H9 (cell line): ENCODE data around the gene ECHDC3. TPM values are rescaled to one million over a fixed set of nuclear protein-coding genes. Genes with fewer than 3 reads are reported as not detected.

ENCODE experiments used
- DNase-seq: peaks from one replicate; pipeline ENCODE4 v3.0.0-alpha.2; 2017
- H2AFZ ChIP-seq: one replicate; pipeline ENCODE4 v1.6.1; 2013; ENCODE audit warnings: mild to moderate bottlenecking, low read length, control low read depth, moderate library complexity
- H2AK5ac ChIP-seq: 2 replicates; pipeline ENCODE4 v1.6.1; 2013; ENCODE audit warnings: low read length, control low read depth, mixed read lengths; ENCODE audit not compliant: insufficient read length
- H2BK120ac ChIP-seq: one replicate; pipeline ENCODE4 v1.6.1; 2013; ENCODE audit warnings: low read depth, mild to moderate bottlenecking, low read length, control low read depth, inconsistent platforms; ENCODE audit not compliant: poor library complexity, severe bottlenecking
- H2BK12ac ChIP-seq: 2 replicates; pipeline ENCODE4 v1.6.1; 2013; ENCODE audit warnings: low read length, control low read depth, mixed read lengths, low read depth; ENCODE audit not compliant: insufficient read length
- H2BK15ac ChIP-seq: 2 replicates; pipeline ENCODE4 v1.6.1; 2013; ENCODE audit warnings: low read depth, low read length, control low read depth
- H2BK20ac ChIP-seq: one replicate; pipeline ENCODE4 v1.6.1; 2013; ENCODE audit warnings: low read depth, mild to moderate bottlenecking, low read length, control low read depth, inconsistent platforms; ENCODE audit not compliant: poor library complexity, severe bottlenecking
- H2BK5ac ChIP-seq: 2 replicates; pipeline ENCODE4 v1.6.1; 2013; ENCODE audit warnings: low read length, control low read depth, mixed read lengths; ENCODE audit not compliant: insufficient read length
- H3K14ac ChIP-seq: 2 replicates; pipeline ENCODE4 v1.6.1; 2013; ENCODE audit warnings: low read length, control low read depth; ENCODE audit not compliant: insufficient read depth
- H3K18ac ChIP-seq: 2 replicates; pipeline ENCODE4 v1.6.1; 2013; ENCODE audit warnings: low read depth, mild to moderate bottlenecking, mixed read lengths, low read length, control low read depth; ENCODE audit not compliant: insufficient read length
- H3K23ac ChIP-seq: 2 replicates; pipeline ENCODE4 v1.6.1; 2013; ENCODE audit warnings: low read length, control low read depth, mixed read lengths, low read depth; ENCODE audit not compliant: insufficient read length
- H3K23me2 ChIP-seq: 2 replicates; pipeline ENCODE4 v1.6.1; 2013; ENCODE audit warnings: low read depth, mild to moderate bottlenecking, mixed read lengths, low read length, control low read depth; ENCODE audit not compliant: insufficient read length, poor library complexity, severe bottlenecking
- H3K27ac ChIP-seq: 2 replicates; pipeline ENCODE4 v1.5.1; 2013; ENCODE audit warnings: low read length, control low read depth, mixed read lengths, low read depth; ENCODE audit not compliant: insufficient read length
- H3K27me3 ChIP-seq: 2 replicates; pipeline ENCODE4 v1.6.1; 2013; ENCODE audit warnings: low read length, control low read depth, inconsistent platforms; ENCODE audit not compliant: insufficient read depth
- H3K4ac ChIP-seq: 2 replicates; pipeline ENCODE4 v1.6.1; 2013; ENCODE audit warnings: low read depth, mild to moderate bottlenecking, control low read depth, inconsistent platforms, low read length, moderate library complexity
- H3K4me1 ChIP-seq: 2 replicates; pipeline ENCODE4 v1.6.1; 2013; ENCODE audit warnings: low read length, control low read depth, inconsistent platforms; ENCODE audit not compliant: insufficient read depth
- H3K4me2 ChIP-seq: 2 replicates; pipeline ENCODE4 v1.6.1; 2013; ENCODE audit warnings: low read length, control low read depth, mixed read lengths; ENCODE audit not compliant: insufficient read length, insufficient read depth
- H3K56ac ChIP-seq: 2 replicates; pipeline ENCODE4 v1.6.1; 2013; ENCODE audit warnings: low read depth, mild to moderate bottlenecking, mixed read lengths, low read length, control low read depth; ENCODE audit not compliant: insufficient read length
- H3K79me1 ChIP-seq: 2 replicates; pipeline ENCODE4 v1.6.1; 2013; ENCODE audit warnings: low read depth, mild to moderate bottlenecking, moderate library complexity, low read length, control low read depth, inconsistent platforms; ENCODE audit not compliant: insufficient read depth, poor library complexity, severe bottlenecking
- H3K79me2 ChIP-seq: 2 replicates; pipeline ENCODE4 v1.6.1; 2013; ENCODE audit warnings: low read length, control low read depth, inconsistent platforms; ENCODE audit not compliant: insufficient read depth
- H3K9ac ChIP-seq: 2 replicates; pipeline ENCODE4 v1.6.1; 2013; ENCODE audit warnings: low read length, control low read depth, mixed read lengths; ENCODE audit not compliant: insufficient read length; ENCODE audit errors: extremely low read depth
- H3K9me3 ChIP-seq: one replicate; pipeline ENCODE4 v1.6.1; 2013; ENCODE audit warnings: low read depth, low read length, inconsistent platforms; ENCODE audit not compliant: control insufficient read depth
- H3T11ph ChIP-seq: one replicate; pipeline ENCODE4 v1.6.1; 2013; ENCODE audit warnings: mild to moderate bottlenecking, low read length, control low read depth, inconsistent platforms
- H4K20me1 ChIP-seq: one replicate; pipeline ENCODE4 v1.6.1; 2013; ENCODE audit not compliant: control insufficient read depth, insufficient read length, insufficient read depth
- H4K5ac ChIP-seq: 2 replicates; pipeline ENCODE4 v1.6.1; 2013; ENCODE audit warnings: low read depth, mild to moderate bottlenecking, mixed read lengths, low read length, control low read depth; ENCODE audit not compliant: insufficient read length
- H4K8ac ChIP-seq: replicated peaks from 2 replicates; pipeline ENCODE4 v1.6.1; 2013; ENCODE audit warnings: low read length, control low read depth, mixed read lengths, low read depth; ENCODE audit not compliant: insufficient read length
- H4K91ac ChIP-seq: 2 replicates; pipeline ENCODE4 v1.6.1; 2013; ENCODE audit warnings: low read depth, mild to moderate bottlenecking, moderate library complexity, mixed read lengths, low read length, control low read depth; ENCODE audit not compliant: insufficient read length
- H3K27ac Mint-ChIP-seq, 3 experiments: 2 replicates in 2 of 3; 3 replicates in 1 of 3; pipeline ENCODE4 v1.8.0; 2020 to 2021; ENCODE audit warnings: mixed read lengths in 3 of 3, mild to moderate bottlenecking in 1 of 3, moderate library complexity in 1 of 3
- H3K27me3 Mint-ChIP-seq: 2 replicates; pipeline ENCODE4 v1.8.0; 2021; ENCODE audit warnings: low read depth, mild to moderate bottlenecking, moderate library complexity, mixed read lengths
- H3K36me3 Mint-ChIP-seq, 3 experiments: 2 replicates in 2 of 3; 3 replicates in 1 of 3; pipeline ENCODE4 v1.8.0; 2020 to 2021; ENCODE audit warnings: low read depth in 3 of 3, mixed read lengths in 3 of 3; ENCODE audit not compliant: insufficient read depth in 1 of 3
- H3K4me1 Mint-ChIP-seq, 2 experiments: 2 replicates each; pipeline ENCODE4 v1.8.0; 2020; ENCODE audit warnings: mixed read lengths in 2 of 2
- H3K4me3 Mint-ChIP-seq, 2 experiments: 2 replicates in 1 of 2; 3 replicates in 1 of 2; pipeline ENCODE4 v1.8.0; 2020 to 2021; ENCODE audit warnings: mild to moderate bottlenecking in 2 of 2, mixed read lengths in 2 of 2, moderate library complexity in 1 of 2
- H3K9me3 Mint-ChIP-seq, 2 experiments: 2 replicates in 1 of 2; 3 replicates in 1 of 2; pipeline ENCODE4 v1.8.0; 2020; ENCODE audit warnings: mild to moderate bottlenecking in 2 of 2, mixed read lengths in 2 of 2, moderate library complexity in 1 of 2
- WGBS: extraction: QIAGEN DNeasy Blood & Tissue Kit; methylation state at CpG from one replicate; pipeline ENCODE4 v1.1.7; 2013; ENCODE audit warnings: missing lambda C conversion rate, low lambda C conversion rate, mixed read lengths; ENCODE audit not compliant: insufficient read length; ENCODE audit errors: extremely low coverage; 5-methylcytosine and 5-hydroxymethylcytosine counted together
- total RNA-seq: library from RNA; stranded (reverse); gene quantifications from 2 replicates; pipeline ENCODE4 v1.2.1, GENCODE V29; 2021
- TF ChIP-seq, protein P1 (sequence below): fragments of 200-600 bp; sonication (generic); conservative IDR thresholded peaks from 3 replicates; pipeline ENCODE4 v1.8.0; 2021; ENCODE audit warnings: antibody characterized with exemption, mild to moderate bottlenecking

ECHDC3 gene
- total RNA-seq, 1 experiment from 2014 or later: 9.3 TPM

DNA sequence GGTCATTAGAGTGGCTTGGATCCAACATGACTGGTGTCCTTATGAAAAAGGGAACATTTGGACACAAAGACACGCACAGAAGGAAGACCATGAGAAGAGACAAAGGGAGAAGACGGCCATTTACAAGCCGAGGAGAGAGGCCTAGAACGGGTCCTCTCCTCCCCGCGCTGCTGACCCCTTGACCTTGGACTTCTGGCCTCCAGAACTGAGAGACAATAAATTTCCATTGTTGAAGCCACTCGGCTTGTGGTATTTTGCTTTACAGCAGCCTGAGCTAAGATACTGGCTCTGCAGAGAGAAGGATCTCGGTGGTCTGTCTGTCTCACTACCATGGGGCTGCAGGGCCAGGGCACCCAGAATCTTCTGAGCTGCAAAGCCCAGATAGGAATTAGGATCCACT lies 38.1 kb upstream of the ECHDC3 start:
- H3K79me2 ChIP-seq: no peaks in the 10 kb centered on the region
- Mint-ChIP-seq H3K9me3 (peaks cover 0 to 2% of the 10 kb centered on the region in 2 experiments; a peak in 2 of 5 replicates), H3K27me3 (no peaks in the 10 kb centered on the region; the same call in 1 of the 2 replicates), H3K4me3 (no peak overlapping the region), H3K36me3 (peaks cover 0 to 3% (median 0%) of the 10 kb centered on the region in 3 experiments; a peak in 1 of 7 replicates), H3K4me1 (peaks cover 0 to 4% of the 10 kb centered on the region in 2 experiments; a peak in 2 of 4 replicates), H3K27ac (no peak overlapping the region)
- H2BK20ac ChIP-seq: no peak overlapping the region
- H3K4me2 ChIP-seq: no peak overlapping the region
- H3K4ac ChIP-seq: no peak overlapping the region
- H3K23me2 ChIP-seq: no peaks in the 10 kb centered on the region
- no peak overlapping the region for H3K18ac ChIP-seq
- H4K5ac ChIP-seq: no peak overlapping the region
- H3K56ac ChIP-seq: no peak overlapping the region
- H3K9me3 ChIP-seq: no peaks in the 10 kb centered on the region
- TF ChIP-seq, protein P1, sequence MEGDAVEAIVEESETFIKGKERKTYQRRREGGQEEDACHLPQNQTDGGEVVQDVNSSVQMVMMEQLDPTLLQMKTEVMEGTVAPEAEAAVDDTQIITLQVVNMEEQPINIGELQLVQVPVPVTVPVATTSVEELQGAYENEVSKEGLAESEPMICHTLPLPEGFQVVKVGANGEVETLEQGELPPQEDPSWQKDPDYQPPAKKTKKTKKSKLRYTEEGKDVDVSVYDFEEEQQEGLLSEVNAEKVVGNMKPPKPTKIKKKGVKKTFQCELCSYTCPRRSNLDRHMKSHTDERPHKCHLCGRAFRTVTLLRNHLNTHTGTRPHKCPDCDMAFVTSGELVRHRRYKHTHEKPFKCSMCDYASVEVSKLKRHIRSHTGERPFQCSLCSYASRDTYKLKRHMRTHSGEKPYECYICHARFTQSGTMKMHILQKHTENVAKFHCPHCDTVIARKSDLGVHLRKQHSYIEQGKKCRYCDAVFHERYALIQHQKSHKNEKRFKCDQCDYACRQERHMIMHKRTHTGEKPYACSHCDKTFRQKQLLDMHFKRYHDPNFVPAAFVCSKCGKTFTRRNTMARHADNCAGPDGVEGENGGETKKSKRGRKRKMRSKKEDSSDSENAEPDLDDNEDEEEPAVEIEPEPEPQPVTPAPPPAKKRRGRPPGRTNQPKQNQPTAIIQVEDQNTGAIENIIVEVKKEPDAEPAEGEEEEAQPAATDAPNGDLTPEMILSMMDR: no peak
- H2BK12ac ChIP-seq: no peak overlapping the region
- no peak overlapping the region for H3T11ph ChIP-seq
- no peaks in the 10 kb centered on the region for H3K27me3 ChIP-seq
- H4K8ac ChIP-seq: no peak overlapping the region
- DNase-seq: no peak
- H2BK15ac ChIP-seq: no peak overlapping the region
- no peak overlapping the region for H2AFZ ChIP-seq
- no CpG with 5 or more reads among the region's 8 CpGs for WGBS
- no peak overlapping the region for H3K23ac ChIP-seq
- no peaks in the 10 kb centered on the region for H3K79me1 ChIP-seq
- H4K91ac ChIP-seq: no peak overlapping the region
- H2BK120ac ChIP-seq: no peak overlapping the region
- H3K27ac ChIP-seq: no peak overlapping the region
- no peak overlapping the region for H3K9ac ChIP-seq
- H3K14ac ChIP-seq: no peak overlapping the region
- no peak overlapping the region for H2BK5ac ChIP-seq
- no peaks in the 10 kb centered on the region; the same call in 1 of the 2 replicates for H3K4me1 ChIP-seq
- no peak overlapping the region for H2AK5ac ChIP-seq
- H4K20me1 ChIP-seq: no peaks in the 10 kb centered on the region
